H1 (cell line): ENCODE results near the gene NEDD9.

ENCODE experiments used
- EZH2 ChIP-seq: fragments of 200-600 bp; sonication (generic); IDR thresholded peaks from 2 replicates; pipeline ENCODE4 v1.7.1; 2012; ENCODE audit warnings: low read depth, mild to moderate bottlenecking, moderate library complexity, low read length, inconsistent platforms; ENCODE audit not compliant: severe bottlenecking
- PHF8 ChIP-seq: fragments of 200-600 bp; sonication (generic); conservative IDR thresholded peaks from 2 replicates; pipeline ENCODE4 v1.7.1; 2012; ENCODE audit warnings: low read depth, mild to moderate bottlenecking, inconsistent platforms, low read length, moderate library complexity
- POLR2AphosphoS5 ChIP-seq: IDR thresholded peaks from 2 replicates; pipeline ENCODE4 v1.6.1; 2011; ENCODE audit warnings: low read depth, low read length
- RFX5 ChIP-seq: IDR thresholded peaks from 2 replicates; pipeline ENCODE4 v1.6.1; 2011; ENCODE audit warnings: low read depth, low read length, improper control_type of control experiment, borderline replicate concordance
- TBP ChIP-seq: IDR thresholded peaks from 2 replicates; pipeline ENCODE4 v1.6.1; 2011; ENCODE audit warnings: low read depth, low read length, improper control_type of control experiment
- TF ChIP-seq, protein P1 (sequence below), 3 experiments: IDR thresholded peaks; 1 replicate in 2 of 3; 2 replicates in 1 of 3; pipeline versions ENCODE4 v1.5.1 to v1.6.1; 2011; ENCODE audit warnings: low read length in 3 of 3, mild to moderate bottlenecking in 3 of 3, inconsistent platforms in 2 of 3, low read depth in 1 of 3, moderate library complexity in 1 of 3; ENCODE audit not compliant: insufficient read depth in 1 of 3; ENCODE audit errors: control extremely low read depth in 1 of 3

DNA sequence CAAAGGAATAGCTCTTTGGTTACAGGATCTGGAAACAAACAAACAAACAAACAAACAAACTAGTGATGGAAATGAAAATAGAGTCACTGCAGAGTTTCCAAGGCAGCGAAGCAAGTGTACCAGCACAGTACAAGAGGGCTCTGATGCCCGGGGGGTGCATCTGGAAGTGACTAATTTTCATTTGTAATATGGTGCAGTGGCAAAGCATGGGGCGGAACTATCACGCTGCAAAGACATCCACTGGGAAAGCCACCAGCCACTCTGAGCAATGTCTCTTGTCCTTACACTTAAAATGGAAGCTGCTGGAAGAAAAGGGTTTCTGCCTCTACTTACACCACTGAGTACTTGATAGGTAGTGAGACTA, 44.4 kb upstream of the NEDD9 start:
- TF ChIP-seq, protein P1, sequence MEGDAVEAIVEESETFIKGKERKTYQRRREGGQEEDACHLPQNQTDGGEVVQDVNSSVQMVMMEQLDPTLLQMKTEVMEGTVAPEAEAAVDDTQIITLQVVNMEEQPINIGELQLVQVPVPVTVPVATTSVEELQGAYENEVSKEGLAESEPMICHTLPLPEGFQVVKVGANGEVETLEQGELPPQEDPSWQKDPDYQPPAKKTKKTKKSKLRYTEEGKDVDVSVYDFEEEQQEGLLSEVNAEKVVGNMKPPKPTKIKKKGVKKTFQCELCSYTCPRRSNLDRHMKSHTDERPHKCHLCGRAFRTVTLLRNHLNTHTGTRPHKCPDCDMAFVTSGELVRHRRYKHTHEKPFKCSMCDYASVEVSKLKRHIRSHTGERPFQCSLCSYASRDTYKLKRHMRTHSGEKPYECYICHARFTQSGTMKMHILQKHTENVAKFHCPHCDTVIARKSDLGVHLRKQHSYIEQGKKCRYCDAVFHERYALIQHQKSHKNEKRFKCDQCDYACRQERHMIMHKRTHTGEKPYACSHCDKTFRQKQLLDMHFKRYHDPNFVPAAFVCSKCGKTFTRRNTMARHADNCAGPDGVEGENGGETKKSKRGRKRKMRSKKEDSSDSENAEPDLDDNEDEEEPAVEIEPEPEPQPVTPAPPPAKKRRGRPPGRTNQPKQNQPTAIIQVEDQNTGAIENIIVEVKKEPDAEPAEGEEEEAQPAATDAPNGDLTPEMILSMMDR (IDR thresholded peaks at IDR 0.05; ENCODE audit: control extremely low read depth in 1 of 3, insufficient read depth in 1 of 3, low read depth in 1 of 3, low read length in 3 of 3): no peak
- no peak for TF ChIP-seq RFX5
- TF ChIP-seq POLR2AphosphoS5: no peak
- TF ChIP-seq PHF8: no peak
- no peak for TF ChIP-seq EZH2
- no peak for TF ChIP-seq TBP
